ENCODE measurements around the gene AGBL1. TPM values are rescaled to one million over a fixed set of nuclear protein-coding genes. Genes with fewer than 3 reads are reported as not detected.

The AGBL1 gene
- total RNA-seq, 1 experiment from 2014 or later, result not detected

GRCh38 chr15:86197770-86198169, 118.1 kb downstream of the AGBL1 start:
- Histone ChIP-seq H4K91ac (ENCODE audit: insufficient read length, low read depth, low read length) (no peak overlapping the region), H2BK120ac (ENCODE audit: low read depth, low read length, poor library complexity, severe bottlenecking) (no peak overlapping the region), H3K79me2 (ENCODE audit: insufficient read depth, low read length) (no peaks in the 10 kb centered on the region), H2BK15ac (ENCODE audit: low read depth, low read length) (no peak overlapping the region), H3K27me3 (ENCODE audit: insufficient read depth, low read length) (no peaks in the 10 kb centered on the region), H2BK5ac (ENCODE audit: insufficient read length, low read length) (no peak overlapping the region), H3K23ac (ENCODE audit: insufficient read length, low read depth, low read length) (no peak overlapping the region), H2AFZ (ENCODE audit: low read length) (no peak overlapping the region), H2BK12ac (ENCODE audit: insufficient read length, low read depth, low read length) (no peak overlapping the region), H3K9ac (ENCODE audit: extremely low read depth, insufficient read length, low read length) (no peak overlapping the region), H2BK20ac (ENCODE audit: low read depth, low read length, poor library complexity, severe bottlenecking) (no peak overlapping the region), H3K4ac (ENCODE audit: low read depth, low read length) (no peak overlapping the region), H3K18ac (ENCODE audit: insufficient read length, low read depth, low read length) (no peak overlapping the region), H3K79me1 (ENCODE audit: insufficient read depth, low read depth, low read length, poor library complexity, severe bottlenecking) (no peaks in the 10 kb centered on the region), H3K27ac (ENCODE audit: insufficient read length, low read depth, low read length) (no peak overlapping the region), H2AK5ac (ENCODE audit: insufficient read length, low read length) (no peak overlapping the region), H3K56ac (ENCODE audit: insufficient read length, low read depth, low read length) (no peak overlapping the region), H4K20me1 (ENCODE audit: control insufficient read depth, insufficient read depth, insufficient read length) (no peaks in the 10 kb centered on the region), H4K8ac (replicated peaks; ENCODE audit: insufficient read length, low read depth, low read length) (no peak overlapping the region), H3K9me3 (ENCODE audit: control insufficient read depth, low read depth, low read length) (no peaks in the 10 kb centered on the region), H3K14ac (ENCODE audit: insufficient read depth, low read length) (no peak overlapping the region), H4K5ac (ENCODE audit: insufficient read length, low read depth, low read length) (no peak overlapping the region), H3K4me1 (ENCODE audit: insufficient read depth, low read length) (no peaks in the 10 kb centered on the region), H3K4me2 (ENCODE audit: insufficient read depth, insufficient read length, low read length) (no peak overlapping the region), H3K23me2 (ENCODE audit: insufficient read length, low read depth, low read length, poor library complexity, severe bottlenecking) (no peaks in the 10 kb centered on the region), H3T11ph (ENCODE audit: low read length) (no peak overlapping the region)
- Mint-ChIP-seq H3K9me3 (no peaks in the 10 kb centered on the region), H3K27ac (no peak overlapping the region), H3K4me3 (no peak overlapping the region), H3K36me3 (ENCODE audit: insufficient read depth in 1 of 3, low read depth in 3 of 3) (no peaks in the 10 kb centered on the region), H3K4me1 (peaks cover 28 to 37% of the 10 kb centered on the region in 2 experiments), H3K27me3 (ENCODE audit: low read depth) (no peaks in the 10 kb centered on the region; the same call in 1 of the 2 replicates)
- TF ChIP-seq CTCF (conservative IDR thresholded peaks at IDR 0.05), result no peak
- DNase-seq, result no peak

Data from H9 (cell line).